ENCODE data around the gene MTUS2. TPM values are rescaled to one million over a fixed set of nuclear protein-coding genes. Genes with fewer than 3 reads are reported as not detected.

Gene MTUS2
- total and polyA plus RNA-seq, 4 donors: under 0.01 to 0.70 (median 0.15) TPM

- H3K27ac ChIP-seq (ENCODE audit: low read depth in 1 of 2, low read length in 2 of 2): no peak overlapping the region
- H3K9me3 ChIP-seq (ENCODE audit: control insufficient read depth in 4 of 4, low read length in 3 of 4): no peaks in the 10 kb centered on the region
- TF ChIP-seq GABPA (IDR thresholded peaks at IDR 0.05 in 1 of 2, conservative IDR thresholded peaks at IDR 0.05 in 1 of 2) (no peak), FOXA1 (IDR thresholded peaks at IDR 0.05) (no peak), FOXA2 (IDR thresholded peaks at IDR 0.05) (no peak), EGR1 (IDR thresholded peaks at IDR 0.05; ENCODE audit: low read depth in 2 of 2) (no peak), TAF1 (conservative IDR thresholded peaks at IDR 0.05) (no peak), HNF4A (conservative IDR thresholded peaks at IDR 0.05) (no peak), MAX (IDR thresholded peaks at IDR 0.05) (no peak), YY1 (IDR thresholded peaks at IDR 0.05) (no peak), RXRA (IDR thresholded peaks at IDR 0.05) (no peak), HNF4G (IDR thresholded peaks at IDR 0.05) (no peak)
- TF ChIP-seq, protein P1, sequence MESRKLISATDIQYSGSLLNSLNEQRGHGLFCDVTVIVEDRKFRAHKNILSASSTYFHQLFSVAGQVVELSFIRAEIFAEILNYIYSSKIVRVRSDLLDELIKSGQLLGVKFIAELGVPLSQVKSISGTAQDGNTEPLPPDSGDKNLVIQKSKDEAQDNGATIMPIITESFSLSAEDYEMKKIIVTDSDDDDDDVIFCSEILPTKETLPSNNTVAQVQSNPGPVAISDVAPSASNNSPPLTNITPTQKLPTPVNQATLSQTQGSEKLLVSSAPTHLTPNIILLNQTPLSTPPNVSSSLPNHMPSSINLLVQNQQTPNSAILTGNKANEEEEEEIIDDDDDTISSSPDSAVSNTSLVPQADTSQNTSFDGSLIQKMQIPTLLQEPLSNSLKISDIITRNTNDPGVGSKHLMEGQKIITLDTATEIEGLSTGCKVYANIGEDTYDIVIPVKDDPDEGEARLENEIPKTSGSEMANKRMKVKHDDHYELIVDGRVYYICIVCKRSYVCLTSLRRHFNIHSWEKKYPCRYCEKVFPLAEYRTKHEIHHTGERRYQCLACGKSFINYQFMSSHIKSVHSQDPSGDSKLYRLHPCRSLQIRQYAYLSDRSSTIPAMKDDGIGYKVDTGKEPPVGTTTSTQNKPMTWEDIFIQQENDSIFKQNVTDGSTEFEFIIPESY (IDR thresholded peaks at IDR 0.05): no peak
- TF ChIP-seq, protein P2, sequence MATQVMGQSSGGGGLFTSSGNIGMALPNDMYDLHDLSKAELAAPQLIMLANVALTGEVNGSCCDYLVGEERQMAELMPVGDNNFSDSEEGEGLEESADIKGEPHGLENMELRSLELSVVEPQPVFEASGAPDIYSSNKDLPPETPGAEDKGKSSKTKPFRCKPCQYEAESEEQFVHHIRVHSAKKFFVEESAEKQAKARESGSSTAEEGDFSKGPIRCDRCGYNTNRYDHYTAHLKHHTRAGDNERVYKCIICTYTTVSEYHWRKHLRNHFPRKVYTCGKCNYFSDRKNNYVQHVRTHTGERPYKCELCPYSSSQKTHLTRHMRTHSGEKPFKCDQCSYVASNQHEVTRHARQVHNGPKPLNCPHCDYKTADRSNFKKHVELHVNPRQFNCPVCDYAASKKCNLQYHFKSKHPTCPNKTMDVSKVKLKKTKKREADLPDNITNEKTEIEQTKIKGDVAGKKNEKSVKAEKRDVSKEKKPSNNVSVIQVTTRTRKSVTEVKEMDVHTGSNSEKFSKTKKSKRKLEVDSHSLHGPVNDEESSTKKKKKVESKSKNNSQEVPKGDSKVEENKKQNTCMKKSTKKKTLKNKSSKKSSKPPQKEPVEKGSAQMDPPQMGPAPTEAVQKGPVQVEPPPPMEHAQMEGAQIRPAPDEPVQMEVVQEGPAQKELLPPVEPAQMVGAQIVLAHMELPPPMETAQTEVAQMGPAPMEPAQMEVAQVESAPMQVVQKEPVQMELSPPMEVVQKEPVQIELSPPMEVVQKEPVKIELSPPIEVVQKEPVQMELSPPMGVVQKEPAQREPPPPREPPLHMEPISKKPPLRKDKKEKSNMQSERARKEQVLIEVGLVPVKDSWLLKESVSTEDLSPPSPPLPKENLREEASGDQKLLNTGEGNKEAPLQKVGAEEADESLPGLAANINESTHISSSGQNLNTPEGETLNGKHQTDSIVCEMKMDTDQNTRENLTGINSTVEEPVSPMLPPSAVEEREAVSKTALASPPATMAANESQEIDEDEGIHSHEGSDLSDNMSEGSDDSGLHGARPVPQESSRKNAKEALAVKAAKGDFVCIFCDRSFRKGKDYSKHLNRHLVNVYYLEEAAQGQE (IDR thresholded peaks at IDR 0.05): no peak
- H3K36me3 ChIP-seq (ENCODE audit: control insufficient read depth in 4 of 4, insufficient read depth in 3 of 4, low read depth in 1 of 4, low read length in 3 of 4): peaks cover 0 to 3% (median under 1%) of the 10 kb centered on the region in 4 donors
- DNase-seq (ENCODE audit: low spot score): no peak
- 96% methylated on average over 7 of the region's 7 CpGs for WGBS
- H3K27me3 ChIP-seq (ENCODE audit: control insufficient read depth in 4 of 4, insufficient read depth in 4 of 4, low read length in 3 of 4): no peaks in the 10 kb centered on the region
- H3K4me1 ChIP-seq (ENCODE audit: control insufficient read depth in 4 of 4, insufficient read depth in 4 of 4, low read length in 3 of 4): no peaks in the 10 kb centered on the region
- H3K4me3 ChIP-seq (ENCODE audit: low read depth in 1 of 3, low read length in 3 of 3): no peak overlapping the region
- no peak overlapping the region for H3K9ac ChIP-seq (ENCODE audit: low read depth in 1 of 2, low read length in 2 of 2)
Measured at GRCh38 chr13:29525757-29526156, 705.6 kb downstream of the MTUS2 start.

- H3K9me3 ChIP-seq (ENCODE audit: control insufficient read depth in 4 of 4, low read length in 3 of 4): no peaks in the 10 kb centered on the region
- H3K4me1 ChIP-seq (ENCODE audit: control insufficient read depth in 4 of 4, insufficient read depth in 4 of 4, low read length in 3 of 4): no peaks in the 10 kb centered on the region
- H3K4me3 ChIP-seq (ENCODE audit: low read depth in 1 of 3, low read length in 3 of 3): no peak overlapping the region
- H3K27me3 ChIP-seq (ENCODE audit: control insufficient read depth in 4 of 4, insufficient read depth in 4 of 4, low read length in 3 of 4): no peaks in the 10 kb centered on the region
- no peak for DNase-seq (ENCODE audit: low spot score)
- no peak overlapping the region for H3K9ac ChIP-seq (ENCODE audit: low read depth in 1 of 2, low read length in 2 of 2)
- H3K36me3 ChIP-seq (ENCODE audit: control insufficient read depth in 4 of 4, insufficient read depth in 3 of 4, low read depth in 1 of 4, low read length in 3 of 4): peaks cover 0 to 3% (median under 1%) of the 10 kb centered on the region in 4 donors
- TF ChIP-seq TAF1 (conservative IDR thresholded peaks at IDR 0.05) (no peak), NR2F2 (IDR thresholded peaks at IDR 0.05) (no peak), YY1 (IDR thresholded peaks at IDR 0.05) (no peak), GABPA (IDR thresholded peaks at IDR 0.05 in 1 of 2, conservative IDR thresholded peaks at IDR 0.05 in 1 of 2) (no peak)
- TF ChIP-seq, protein P2 (IDR thresholded peaks at IDR 0.05): no peak
- TF ChIP-seq, protein P3, sequence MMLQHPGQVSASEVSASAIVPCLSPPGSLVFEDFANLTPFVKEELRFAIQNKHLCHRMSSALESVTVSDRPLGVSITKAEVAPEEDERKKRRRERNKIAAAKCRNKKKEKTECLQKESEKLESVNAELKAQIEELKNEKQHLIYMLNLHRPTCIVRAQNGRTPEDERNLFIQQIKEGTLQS (IDR thresholded peaks at IDR 0.05): no peak
- H3K27ac ChIP-seq (ENCODE audit: low read depth in 1 of 2, low read length in 2 of 2): no peak overlapping the region
- WGBS: 94% methylated on average over 14 of the region's 14 CpGs
Measured at GRCh38 chr13:29526741-29527140, 706.6 kb downstream of the MTUS2 start.
